WI38 (cell line): ENCODE results near the gene DOCK1.
"Not testable (repeated sequence)": the region's sequence is repeated elsewhere in the genome, so short reads cannot be mapped to it uniquely, and the experiment has no call there.

Source experiments
- H3K4me3 ChIP-seq: 2 replicates; pipeline ENCODE4 v1.5.1; 2011; ENCODE audit warnings: low read depth, mild to moderate bottlenecking, control low read depth, low read length
- TF ChIP-seq, protein P1 (sequence below): IDR thresholded peaks from 2 replicates; pipeline ENCODE4 v1.5.1; 2012; ENCODE audit warnings: low read depth, mild to moderate bottlenecking, control low read depth, low read length

DOCK1 gene

DNA sequence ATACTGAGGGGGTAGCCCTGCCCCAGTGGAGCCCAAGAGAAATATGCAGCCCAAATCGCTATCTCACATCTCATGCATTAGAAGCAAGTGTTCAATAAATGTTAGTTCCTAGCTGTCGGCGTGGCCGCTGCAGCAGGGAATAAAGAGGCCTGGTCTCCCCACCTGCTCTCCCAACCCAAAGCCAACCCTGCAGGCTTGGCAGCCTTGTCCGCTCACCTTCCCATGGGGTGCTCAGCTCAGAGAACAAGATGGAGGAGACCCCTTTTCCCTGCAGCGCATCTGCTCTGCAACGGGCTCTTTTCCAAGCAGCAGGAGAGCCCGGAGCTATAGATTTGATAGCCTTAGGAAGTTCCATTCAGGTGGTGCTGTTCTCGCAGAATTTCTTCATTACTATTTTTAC is 12.0 kb upstream of the DOCK1 start:
- TF ChIP-seq, protein P1, sequence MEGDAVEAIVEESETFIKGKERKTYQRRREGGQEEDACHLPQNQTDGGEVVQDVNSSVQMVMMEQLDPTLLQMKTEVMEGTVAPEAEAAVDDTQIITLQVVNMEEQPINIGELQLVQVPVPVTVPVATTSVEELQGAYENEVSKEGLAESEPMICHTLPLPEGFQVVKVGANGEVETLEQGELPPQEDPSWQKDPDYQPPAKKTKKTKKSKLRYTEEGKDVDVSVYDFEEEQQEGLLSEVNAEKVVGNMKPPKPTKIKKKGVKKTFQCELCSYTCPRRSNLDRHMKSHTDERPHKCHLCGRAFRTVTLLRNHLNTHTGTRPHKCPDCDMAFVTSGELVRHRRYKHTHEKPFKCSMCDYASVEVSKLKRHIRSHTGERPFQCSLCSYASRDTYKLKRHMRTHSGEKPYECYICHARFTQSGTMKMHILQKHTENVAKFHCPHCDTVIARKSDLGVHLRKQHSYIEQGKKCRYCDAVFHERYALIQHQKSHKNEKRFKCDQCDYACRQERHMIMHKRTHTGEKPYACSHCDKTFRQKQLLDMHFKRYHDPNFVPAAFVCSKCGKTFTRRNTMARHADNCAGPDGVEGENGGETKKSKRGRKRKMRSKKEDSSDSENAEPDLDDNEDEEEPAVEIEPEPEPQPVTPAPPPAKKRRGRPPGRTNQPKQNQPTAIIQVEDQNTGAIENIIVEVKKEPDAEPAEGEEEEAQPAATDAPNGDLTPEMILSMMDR = no peak
- no peak overlapping the region for H3K4me3 ChIP-seq

GRCh38 chr10:126893841-126894240 is 11.4 kb upstream of the DOCK1 start:
- TF ChIP-seq, protein P1 = no peak
- H3K4me3 ChIP-seq = no peak overlapping the region

DNA sequence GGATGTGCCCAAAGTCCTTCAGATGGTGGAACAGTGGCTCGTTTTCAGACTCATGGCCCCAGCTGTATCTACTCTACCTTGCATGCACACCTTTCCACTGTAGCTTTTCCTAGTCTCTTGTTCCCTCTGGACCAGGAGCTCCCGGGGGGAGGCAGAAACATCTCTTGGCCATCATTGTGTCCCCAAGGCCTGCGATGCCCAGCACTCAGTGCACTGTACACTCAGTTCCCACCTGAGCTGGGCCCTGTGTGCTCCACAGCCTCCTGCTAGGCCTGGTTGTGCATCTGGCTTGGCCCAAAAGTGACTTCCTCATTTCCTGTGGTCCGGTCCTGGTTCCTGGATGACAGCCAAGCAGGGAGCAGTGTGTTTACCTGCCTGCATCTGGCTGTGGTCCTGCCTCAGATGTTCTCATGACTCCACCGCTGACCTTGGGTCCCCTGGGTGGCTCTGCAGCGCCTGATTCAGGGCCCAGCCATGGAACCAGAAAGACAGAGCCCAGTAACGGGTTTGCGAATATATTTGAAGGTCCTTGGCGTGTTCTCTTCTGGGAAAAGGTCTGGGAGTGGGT is 9.9 kb upstream of the DOCK1 start:
- TF ChIP-seq, protein P1 = no peak
- H3K4me3 ChIP-seq = no peak overlapping the region

DNA sequence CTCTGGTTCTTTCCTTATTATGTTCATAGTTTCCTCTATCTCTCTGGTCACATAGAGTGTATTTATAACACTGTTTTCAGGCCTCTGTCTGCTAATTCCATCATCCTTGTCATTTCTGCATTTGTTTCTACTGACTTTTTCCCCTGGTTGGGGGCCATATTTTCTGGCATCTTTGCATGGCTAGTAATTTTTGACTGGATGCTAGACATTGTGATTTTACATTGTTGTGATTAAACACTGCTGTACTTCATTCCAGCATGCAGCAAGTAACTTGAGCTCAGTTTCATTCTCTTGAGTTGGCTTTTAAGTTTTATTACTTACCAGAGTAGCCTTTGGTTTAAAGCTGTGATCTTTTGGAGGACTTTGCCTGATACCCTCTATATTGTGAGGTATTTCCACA is 6.8 kb upstream of the DOCK1 start:
- H3K4me3 ChIP-seq = no peak overlapping the region
- TF ChIP-seq, protein P1 = no peak

GRCh38 chr10:126899529-126899928 is 5.7 kb upstream of the DOCK1 start:
- H3K4me3 ChIP-seq = not testable (repeated sequence)

DNA sequence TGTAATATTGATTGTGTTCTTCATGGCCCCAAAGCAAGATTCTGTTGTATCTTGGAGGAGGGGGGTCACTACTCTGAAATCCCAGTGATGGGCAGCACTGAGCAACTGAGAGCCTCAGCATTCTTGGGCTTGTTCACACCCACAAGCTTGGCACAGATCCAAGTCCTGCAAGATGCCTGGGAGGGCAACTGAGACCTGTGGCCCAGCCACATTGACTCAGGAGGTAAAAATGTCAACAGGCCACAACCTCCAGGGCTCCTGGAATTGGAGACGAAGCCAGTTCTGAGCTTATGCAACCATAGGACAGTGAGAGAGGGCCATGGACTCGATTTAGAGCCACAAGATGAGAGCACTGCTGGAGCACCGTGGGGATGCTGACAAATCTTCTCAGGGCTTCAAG is 3.1 kb upstream of the DOCK1 start:
- no peak overlapping the region for H3K4me3 ChIP-seq
- TF ChIP-seq, protein P1 = peak; percentile 39

GRCh38 chr10:126903656-126904360 is 1.4 kb upstream of the DOCK1 start:
- no peak overlapping the region for H3K4me3 ChIP-seq
- TF ChIP-seq, protein P1 = no peak

- TF ChIP-seq, protein P1 = no peak
- peak overlapping the region; percentile 73 for H3K4me3 ChIP-seq
These were observed 761 bp upstream of the DOCK1 start for GRCh38 chr10:126904516-126904817.
